ENCODE data around the gene CREB3L4. TPM values are rescaled to one million over a fixed set of nuclear protein-coding genes. Genes with fewer than 3 reads are reported as not detected.
A peak's percentile ranks its signal among the peaks of the same experiment; 100 is the strongest.

Gene CREB3L4
- total and polyA plus RNA-seq, 2 of the 13 experiments (the other 11 are each of a cell fraction or from before 2014, with no cell fraction given) = 9.9 to 18.7 TPM

GRCh38 chr1:153958111-153958960 lies 9.4 kb upstream of the CREB3L4 start, which contains the start of gene CRTC2 (continued):
- TF ChIP-seq BCL3 (CRISPR knock-in tag; IDR thresholded peaks at IDR 0.05) (peak; percentile 60; the same call in 1 of the 2 replicates), ZNF746 (CRISPR knock-in tag; IDR thresholded peaks at IDR 0.05) (no peak; the same call in 1 of the 2 replicates), ZNF230 (CRISPR knock-in tag; IDR thresholded peaks at IDR 0.05) (peak; percentile 29; the same call in 1 of the 2 replicates), HBP1 (CRISPR knock-in tag; IDR thresholded peaks at IDR 0.05; ENCODE audit: low read depth) (peak; percentile 59; the same call in 1 of the 2 replicates), PRDM15 (CRISPR knock-in tag; IDR thresholded peaks at IDR 0.05) (no peak), TFE3 (CRISPR knock-in tag; IDR thresholded peaks at IDR 0.05) (no peak), ZBTB7B (CRISPR knock-in tag; IDR thresholded peaks at IDR 0.05) (no peak), KAT8 (CRISPR knock-in tag; IDR thresholded peaks at IDR 0.05) (peak; percentile 79; the same call in 1 of the 2 replicates), NPAS2 (CRISPR knock-in tag; IDR thresholded peaks at IDR 0.05; ENCODE audit: borderline replicate concordance) (no peak), RBFOX2 (IDR thresholded peaks at IDR 0.05; ENCODE audit: low read depth, low read length) (peak; percentile 93), ZFP36 (IDR thresholded peaks at IDR 0.05; ENCODE audit: borderline replicate concordance, low read depth, low read length, partially characterized antibody) (no peak), YEATS2 (CRISPR knock-in tag; IDR thresholded peaks at IDR 0.05; ENCODE audit: borderline replicate concordance) (peak; percentile 59; the same call in 1 of the 2 replicates), ZNF256 (CRISPR knock-in tag; conservative IDR thresholded peaks at IDR 0.05) (peak; percentile 88), CBX2 (IDR thresholded peaks at IDR 0.05; ENCODE audit: low read depth, low read length) (no peak), CBX2 (CRISPR knock-in tag; IDR thresholded peaks at IDR 0.05; ENCODE audit: low read depth) (no peak), ATF2 (CRISPR knock-in tag; IDR thresholded peaks at IDR 0.05) (peak; percentile 81), ATAD3A (CRISPR knock-in tag; IDR thresholded peaks at IDR 0.05) (no peak), ZBTB8A (CRISPR knock-in tag; IDR thresholded peaks at IDR 0.05; ENCODE audit: borderline replicate concordance, low read depth) (no peak), DPF2 (CRISPR knock-in tag; IDR thresholded peaks at IDR 0.05; ENCODE audit: borderline replicate concordance, low read depth) (no peak)

Data from HepG2 (cell line).